ENCODE measurements around the gene FAM3D.

Gene FAM3D

DNA sequence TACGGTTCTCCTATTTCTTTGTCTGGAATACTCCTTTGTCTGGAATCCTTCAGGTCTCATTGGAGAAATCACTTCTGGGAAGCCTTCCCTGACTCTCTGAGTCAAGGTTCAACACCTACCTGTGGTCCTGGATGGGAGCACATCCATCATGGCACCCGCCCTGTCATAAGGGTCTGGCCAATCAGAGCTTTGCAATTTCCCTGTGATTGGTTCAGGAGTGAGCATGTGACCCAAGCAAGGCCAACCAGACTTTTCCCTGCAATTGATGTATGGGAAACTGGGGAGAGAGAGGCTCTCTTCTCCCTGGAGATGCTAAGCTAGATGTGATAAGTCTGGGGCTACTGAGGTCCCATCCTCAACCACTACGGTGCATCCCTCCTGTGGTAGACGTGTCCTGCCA is 8.1 kb downstream of the FAM3D start:
- no peak for DNase-seq
- Histone ChIP-seq H3K4me3 (ENCODE audit: insufficient read depth, low read depth, low read length, poor library complexity, severe bottlenecking) (no peak overlapping the region), H3K4me1 (ENCODE audit: control insufficient read depth, insufficient read depth, low read length, poor library complexity, severe bottlenecking) (no peaks in the 10 kb centered on the region), H3K27ac (ENCODE audit: insufficient read depth, low read length, poor library complexity, severe bottlenecking) (no peak overlapping the region), H3K36me3 (ENCODE audit: control insufficient read depth, insufficient read depth, low read length) (no peaks in the 10 kb centered on the region), H3K27me3 (replicated peaks; ENCODE audit: control insufficient read depth, insufficient read depth, low read length, poor library complexity, severe bottlenecking) (no peaks in the 10 kb centered on the region), H3K9me3 (ENCODE audit: control insufficient read depth, low read length) (no peaks in the 10 kb centered on the region)

DNA sequence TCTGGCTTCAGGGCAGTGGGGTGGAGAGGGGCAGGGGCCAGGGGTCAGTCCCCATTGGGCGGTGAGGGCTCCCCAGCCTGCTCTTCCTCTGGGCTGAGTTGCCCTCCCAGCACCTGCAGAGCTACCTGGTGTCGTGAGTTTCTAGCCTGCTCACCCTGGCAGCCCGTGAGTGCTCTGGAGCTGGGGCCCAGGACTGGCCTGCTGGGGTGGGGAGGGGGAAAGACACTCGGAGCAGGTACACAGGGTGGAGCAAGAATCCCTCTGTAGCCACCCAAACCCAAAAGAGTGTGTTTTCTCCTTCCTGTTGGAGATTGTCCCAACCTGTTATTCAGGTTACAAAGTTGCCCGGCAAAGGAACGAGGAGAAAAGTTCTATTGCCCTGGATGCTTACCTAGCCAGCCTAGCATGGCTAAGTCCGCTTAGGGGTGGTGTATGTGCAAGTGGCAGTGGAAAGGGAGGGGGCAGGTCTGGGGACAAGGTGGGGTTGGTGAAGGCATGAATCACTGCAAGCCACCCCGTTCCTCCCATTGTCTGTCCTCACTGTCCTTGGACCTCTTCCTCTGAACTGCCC is 8.9 kb downstream of the FAM3D start:
- H3K27ac ChIP-seq (ENCODE audit: insufficient read depth, low read length, poor library complexity, severe bottlenecking) = no peak overlapping the region
- H3K27me3 ChIP-seq (replicated peaks; ENCODE audit: control insufficient read depth, insufficient read depth, low read length, poor library complexity, severe bottlenecking) = no peaks in the 10 kb centered on the region

DNA sequence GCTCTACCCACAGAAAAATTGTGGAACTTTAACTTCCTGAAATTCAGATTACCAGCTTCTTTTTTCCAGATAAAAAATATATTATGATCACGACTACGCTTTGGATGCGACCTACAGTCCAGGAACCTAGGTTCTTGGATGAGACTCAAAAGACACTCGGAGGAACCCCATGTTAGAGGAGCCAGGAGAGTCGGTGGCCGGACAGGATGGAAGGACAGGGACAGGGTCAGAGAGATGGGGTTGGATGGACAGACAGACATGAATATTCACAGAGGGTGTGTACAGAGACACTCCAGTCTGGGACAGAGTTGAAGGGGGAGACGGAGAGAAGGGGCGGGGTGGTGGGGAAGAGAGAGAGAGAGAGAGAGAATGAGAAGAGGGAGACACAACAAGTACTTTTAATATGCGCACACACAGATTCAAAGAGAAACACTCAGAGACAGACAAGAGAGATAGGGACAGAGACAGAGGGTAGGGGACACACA is 9.5 kb downstream of the FAM3D start:
- H3K36me3 ChIP-seq (ENCODE audit: control insufficient read depth, insufficient read depth, low read length) = no peaks in the 10 kb centered on the region
- no peaks in the 10 kb centered on the region for H3K27me3 ChIP-seq (replicated peaks; ENCODE audit: control insufficient read depth, insufficient read depth, low read length, poor library complexity, severe bottlenecking)
- no peak overlapping the region for H3K27ac ChIP-seq (ENCODE audit: insufficient read depth, low read length, poor library complexity, severe bottlenecking)
- no peak for DNase-seq
- no peaks in the 10 kb centered on the region for H3K9me3 ChIP-seq (ENCODE audit: control insufficient read depth, low read length)
- H3K4me3 ChIP-seq (ENCODE audit: insufficient read depth, low read depth, low read length, poor library complexity, severe bottlenecking) = no peak overlapping the region
- H3K4me1 ChIP-seq (ENCODE audit: control insufficient read depth, insufficient read depth, low read length, poor library complexity, severe bottlenecking) = no peaks in the 10 kb centered on the region

More for the DNA sequence above, 8.9 kb downstream of the FAM3D start:
- Histone ChIP-seq H3K36me3 (ENCODE audit: control insufficient read depth, insufficient read depth, low read length) (no peaks in the 10 kb centered on the region), H3K4me1 (ENCODE audit: control insufficient read depth, insufficient read depth, low read length, poor library complexity, severe bottlenecking) (no peaks in the 10 kb centered on the region), H3K4me3 (ENCODE audit: insufficient read depth, low read depth, low read length, poor library complexity, severe bottlenecking) (no peak overlapping the region), H3K9me3 (ENCODE audit: control insufficient read depth, low read length) (no peaks in the 10 kb centered on the region)
- DNase-seq = no peak

DNA sequence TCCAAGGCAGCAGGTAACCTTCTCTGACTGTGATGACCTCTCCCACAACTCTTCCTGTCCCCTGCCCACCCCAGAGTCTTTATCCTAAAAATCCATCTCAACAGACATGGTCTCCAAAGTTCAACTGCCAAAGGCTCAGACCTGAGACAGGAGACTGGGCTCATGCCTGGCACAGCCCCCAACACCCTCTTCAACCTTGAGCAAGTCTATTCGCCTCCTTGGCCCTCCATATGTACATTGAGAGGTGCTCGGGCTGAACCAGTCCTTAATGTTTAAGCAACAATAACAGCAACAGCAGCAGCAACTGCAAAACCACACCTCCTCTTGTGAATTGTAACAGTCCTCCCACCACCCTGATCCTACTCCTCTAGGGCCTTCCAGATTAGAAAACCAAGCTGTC is 9.9 kb downstream of the FAM3D start:
- H3K9me3 ChIP-seq (ENCODE audit: control insufficient read depth, low read length) = no peaks in the 10 kb centered on the region
- no peaks in the 10 kb centered on the region for H3K27me3 ChIP-seq (replicated peaks; ENCODE audit: control insufficient read depth, insufficient read depth, low read length, poor library complexity, severe bottlenecking)
- no peak overlapping the region for H3K27ac ChIP-seq (ENCODE audit: insufficient read depth, low read length, poor library complexity, severe bottlenecking)
- H3K4me1 ChIP-seq (ENCODE audit: control insufficient read depth, insufficient read depth, low read length, poor library complexity, severe bottlenecking) = no peaks in the 10 kb centered on the region
- H3K4me3 ChIP-seq (ENCODE audit: insufficient read depth, low read depth, low read length, poor library complexity, severe bottlenecking) = no peak overlapping the region
- H3K36me3 ChIP-seq (ENCODE audit: control insufficient read depth, insufficient read depth, low read length) = no peaks in the 10 kb centered on the region
- no peak for DNase-seq

DNA sequence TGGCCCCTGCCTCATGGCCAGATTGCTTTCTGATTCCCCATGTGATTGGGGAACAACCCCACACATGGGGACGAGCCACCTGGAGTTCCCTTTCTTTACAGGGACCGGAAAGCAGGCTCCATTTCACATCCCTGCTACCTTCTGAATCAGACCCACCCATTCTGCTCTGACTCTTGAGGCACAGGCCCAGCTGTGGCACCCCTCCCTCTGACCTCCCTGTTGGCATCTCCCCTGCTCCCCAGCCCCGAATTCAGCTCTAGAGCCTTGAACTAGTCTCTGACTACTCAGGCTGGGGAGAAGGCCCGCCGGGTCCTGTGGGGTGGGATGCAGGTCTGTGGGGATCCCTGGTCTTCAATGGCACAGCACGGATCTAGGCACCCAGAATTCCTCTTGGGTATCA is 12.1 kb downstream of the FAM3D start:
- no peaks in the 10 kb centered on the region for H3K4me1 ChIP-seq (ENCODE audit: control insufficient read depth, insufficient read depth, low read length, poor library complexity, severe bottlenecking)
- H3K27ac ChIP-seq (ENCODE audit: insufficient read depth, low read length, poor library complexity, severe bottlenecking) = no peak overlapping the region
- no peak for DNase-seq
- H3K9me3 ChIP-seq (ENCODE audit: control insufficient read depth, low read length) = no peaks in the 10 kb centered on the region
- H3K27me3 ChIP-seq (replicated peaks; ENCODE audit: control insufficient read depth, insufficient read depth, low read length, poor library complexity, severe bottlenecking) = no peaks in the 10 kb centered on the region
- no peaks in the 10 kb centered on the region for H3K36me3 ChIP-seq (ENCODE audit: control insufficient read depth, insufficient read depth, low read length)
- no peak overlapping the region for H3K4me3 ChIP-seq (ENCODE audit: insufficient read depth, low read depth, low read length, poor library complexity, severe bottlenecking)

DNA sequence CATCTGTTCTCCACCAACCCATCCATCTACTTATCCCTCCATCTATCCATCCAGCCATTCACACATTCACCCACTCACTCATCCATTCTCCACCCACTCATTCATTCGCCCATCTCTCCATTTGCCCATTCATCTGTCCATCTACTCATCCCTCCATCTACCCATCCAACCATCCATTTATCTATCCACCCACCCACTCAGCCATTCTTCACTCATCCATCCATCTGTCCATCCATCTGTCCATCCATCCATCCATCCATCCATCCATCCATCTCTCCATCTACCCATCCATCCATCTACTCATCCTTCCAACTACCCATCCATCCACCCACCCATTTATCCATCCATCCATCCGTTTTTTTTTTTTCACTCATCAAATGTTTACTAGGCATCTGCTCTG is 13.9 kb downstream of the FAM3D start:
- Histone ChIP-seq H3K36me3 (ENCODE audit: control insufficient read depth, insufficient read depth, low read length) (no peaks in the 10 kb centered on the region), H3K4me1 (ENCODE audit: control insufficient read depth, insufficient read depth, low read length, poor library complexity, severe bottlenecking) (no peaks in the 10 kb centered on the region), H3K27ac (ENCODE audit: insufficient read depth, low read length, poor library complexity, severe bottlenecking) (no peak overlapping the region), H3K9me3 (ENCODE audit: control insufficient read depth, low read length) (no peaks in the 10 kb centered on the region), H3K4me3 (ENCODE audit: insufficient read depth, low read depth, low read length, poor library complexity, severe bottlenecking) (no peak overlapping the region), H3K27me3 (replicated peaks; ENCODE audit: control insufficient read depth, insufficient read depth, low read length, poor library complexity, severe bottlenecking) (no peaks in the 10 kb centered on the region)
- no peak for DNase-seq

DNA sequence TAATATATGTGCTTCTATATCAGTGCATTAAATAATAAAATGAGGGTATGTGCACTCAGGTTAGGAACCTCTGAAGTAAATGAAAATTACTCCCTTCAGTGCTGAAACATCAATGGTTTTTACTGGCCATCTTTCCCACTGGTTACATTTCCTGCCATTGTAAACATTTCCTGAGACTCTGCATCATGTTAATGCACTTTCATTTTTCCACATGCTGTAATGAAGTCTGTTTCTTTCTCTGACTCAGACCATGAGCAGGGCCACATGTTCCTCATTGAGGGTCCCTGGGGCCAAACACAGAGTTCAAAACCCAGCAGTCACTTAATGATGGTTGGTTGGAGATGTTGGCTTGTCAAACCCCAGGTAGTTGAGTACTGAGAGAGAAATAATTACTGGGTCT is 15.3 kb downstream of the FAM3D start:
- Histone ChIP-seq H3K4me3 (ENCODE audit: insufficient read depth, low read depth, low read length, poor library complexity, severe bottlenecking) (no peak overlapping the region), H3K36me3 (ENCODE audit: control insufficient read depth, insufficient read depth, low read length) (no peaks in the 10 kb centered on the region), H3K9me3 (ENCODE audit: control insufficient read depth, low read length) (no peaks in the 10 kb centered on the region), H3K27me3 (replicated peaks; ENCODE audit: control insufficient read depth, insufficient read depth, low read length, poor library complexity, severe bottlenecking) (no peaks in the 10 kb centered on the region), H3K4me1 (ENCODE audit: control insufficient read depth, insufficient read depth, low read length, poor library complexity, severe bottlenecking) (no peaks in the 10 kb centered on the region), H3K27ac (ENCODE audit: insufficient read depth, low read length, poor library complexity, severe bottlenecking) (no peak overlapping the region)
- no peak for DNase-seq

DNA sequence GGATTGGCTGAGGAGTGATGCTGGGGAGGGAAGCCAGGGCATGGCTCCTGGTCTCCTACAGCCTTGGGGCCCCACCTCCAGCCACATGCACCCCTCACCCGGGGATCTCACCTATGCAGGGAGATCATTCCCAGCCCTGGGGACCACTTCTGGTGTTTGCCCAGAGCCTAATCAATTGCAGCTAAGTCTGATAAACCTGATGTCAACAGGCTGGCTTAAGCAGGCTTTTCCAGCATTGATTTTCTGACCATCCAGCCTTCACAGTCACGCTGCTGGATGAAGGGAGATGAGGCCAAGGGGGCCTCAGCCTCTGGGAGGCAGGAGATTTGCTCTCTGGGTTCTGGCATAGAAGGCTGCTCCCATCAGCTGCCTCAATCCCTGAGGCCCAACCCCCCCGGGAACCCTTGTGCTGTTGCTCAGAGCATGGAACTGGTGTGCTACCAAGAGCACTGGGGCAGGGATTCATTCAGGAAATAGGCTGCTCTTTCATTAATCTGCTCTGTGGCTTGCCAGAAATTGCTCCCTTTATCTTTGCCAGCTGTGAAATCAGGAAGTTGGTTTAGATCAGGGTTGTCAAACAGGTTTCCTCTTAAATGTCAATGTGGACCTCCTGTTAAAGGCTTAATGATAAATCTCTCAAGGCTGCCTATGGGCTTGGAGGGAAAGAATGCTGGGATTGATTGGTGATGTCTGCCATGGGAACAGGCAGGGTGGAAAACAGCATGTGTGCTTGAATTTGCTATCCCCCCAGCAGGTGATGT is 19.0 kb downstream of the FAM3D start:
- Histone ChIP-seq H3K36me3 (ENCODE audit: control insufficient read depth, insufficient read depth, low read length) (no peaks in the 10 kb centered on the region), H3K27ac (ENCODE audit: insufficient read depth, low read length, poor library complexity, severe bottlenecking) (no peak overlapping the region), H3K9me3 (ENCODE audit: control insufficient read depth, low read length) (no peaks in the 10 kb centered on the region), H3K4me3 (ENCODE audit: insufficient read depth, low read depth, low read length, poor library complexity, severe bottlenecking) (no peak overlapping the region), H3K4me1 (ENCODE audit: control insufficient read depth, insufficient read depth, low read length, poor library complexity, severe bottlenecking) (no peaks in the 10 kb centered on the region), H3K27me3 (replicated peaks; ENCODE audit: control insufficient read depth, insufficient read depth, low read length, poor library complexity, severe bottlenecking) (no peaks in the 10 kb centered on the region)
- no peak for DNase-seq

DNA sequence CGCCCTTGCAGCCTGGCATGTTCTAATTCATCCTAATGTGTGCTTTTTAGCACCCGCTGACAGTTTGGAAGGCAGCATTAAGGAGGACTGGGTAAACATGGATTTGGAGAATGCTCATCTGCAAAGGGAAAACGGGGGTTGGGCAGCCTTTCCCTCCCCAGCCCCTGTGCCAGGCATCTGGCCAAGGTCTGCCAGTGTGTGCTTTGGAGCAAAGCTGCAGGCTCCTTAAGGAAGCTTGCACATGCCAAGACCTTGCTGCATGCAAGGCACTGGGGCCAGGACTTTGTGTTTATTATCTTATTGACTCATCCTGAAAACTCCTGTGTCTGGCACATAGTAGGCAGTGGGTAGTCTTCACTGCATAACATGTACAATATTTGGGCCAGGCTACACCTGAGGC is 20.1 kb downstream of the FAM3D start:
- no peak overlapping the region for H3K4me3 ChIP-seq (ENCODE audit: insufficient read depth, low read depth, low read length, poor library complexity, severe bottlenecking)
- no peaks in the 10 kb centered on the region for H3K36me3 ChIP-seq (ENCODE audit: control insufficient read depth, insufficient read depth, low read length)
- no peaks in the 10 kb centered on the region for H3K4me1 ChIP-seq (ENCODE audit: control insufficient read depth, insufficient read depth, low read length, poor library complexity, severe bottlenecking)
- no peak for DNase-seq
- H3K27me3 ChIP-seq (replicated peaks; ENCODE audit: control insufficient read depth, insufficient read depth, low read length, poor library complexity, severe bottlenecking) = no peaks in the 10 kb centered on the region
- H3K27ac ChIP-seq (ENCODE audit: insufficient read depth, low read length, poor library complexity, severe bottlenecking) = no peak overlapping the region
- H3K9me3 ChIP-seq (ENCODE audit: control insufficient read depth, low read length) = no peaks in the 10 kb centered on the region

DNA sequence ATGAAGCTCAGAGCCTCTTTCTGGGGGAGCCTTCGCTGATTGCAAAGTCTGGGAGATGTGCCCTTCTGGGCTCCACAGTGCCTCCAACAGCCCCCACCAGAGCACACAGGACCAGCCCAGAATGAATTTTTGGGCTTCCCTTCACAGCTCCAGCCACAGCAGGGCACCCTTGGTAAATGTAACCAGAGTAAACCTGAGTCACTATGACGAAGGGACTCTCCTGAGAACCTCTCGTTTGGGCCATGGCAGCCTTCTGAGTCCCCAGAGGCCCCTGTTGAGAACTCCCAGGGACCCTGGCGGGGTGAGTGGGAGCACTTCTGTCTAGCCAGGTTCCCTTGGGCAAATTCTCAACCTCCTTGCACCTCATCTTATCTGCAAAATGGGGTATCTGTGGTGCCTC is 20.8 kb downstream of the FAM3D start:
- no peaks in the 10 kb centered on the region for H3K36me3 ChIP-seq (ENCODE audit: control insufficient read depth, insufficient read depth, low read length)
- no peak overlapping the region for H3K4me3 ChIP-seq (ENCODE audit: insufficient read depth, low read depth, low read length, poor library complexity, severe bottlenecking)
- no peaks in the 10 kb centered on the region for H3K9me3 ChIP-seq (ENCODE audit: control insufficient read depth, low read length)
- no peaks in the 10 kb centered on the region for H3K4me1 ChIP-seq (ENCODE audit: control insufficient read depth, insufficient read depth, low read length, poor library complexity, severe bottlenecking)
- H3K27me3 ChIP-seq (replicated peaks; ENCODE audit: control insufficient read depth, insufficient read depth, low read length, poor library complexity, severe bottlenecking) = no peaks in the 10 kb centered on the region
- H3K27ac ChIP-seq (ENCODE audit: insufficient read depth, low read length, poor library complexity, severe bottlenecking) = no peak overlapping the region
- DNase-seq = no peak

All from effector memory CD4-positive, alpha-beta T cell (primary cell).